Gastroesophageal sphincter (tissue), 3 donors: ENCODE results near the gene TGM4.

Source experiments
- CTCF ChIP-seq, 4 experiments: fragments of 200-600 bp in 2 of 4; fragments of 450-650 bp in 2 of 4; sonication (generic) in 1 of 4; IDR thresholded peaks; one replicate each; pipeline ENCODE4 v1.5.1; 2017 to 2019; ENCODE audit warnings: antibody characterized with exemption in 4 of 4, mild to moderate bottlenecking in 2 of 4, moderate library complexity in 2 of 4
- EP300 ChIP-seq: sonication (generic); formaldehyde crosslinking; IDR thresholded peaks from one replicate; pipeline ENCODE4 v1.6.1; 2017; ENCODE audit warnings: antibody characterized with exemption, mild to moderate bottlenecking
- POLR2A ChIP-seq, 2 donors: fragments of 450-650 bp; IDR thresholded peaks; one replicate each; pipeline ENCODE4 v1.6.1; 2017; ENCODE audit warnings: antibody characterized with exemption in 2 of 2, mild to moderate bottlenecking in 2 of 2, moderate library complexity in 1 of 2
- POLR2AphosphoS5 ChIP-seq: sonication (generic); formaldehyde crosslinking; IDR thresholded peaks from one replicate; pipeline ENCODE4 v1.6.1; 2017; ENCODE audit warnings: antibody characterized with exemption

DNA sequence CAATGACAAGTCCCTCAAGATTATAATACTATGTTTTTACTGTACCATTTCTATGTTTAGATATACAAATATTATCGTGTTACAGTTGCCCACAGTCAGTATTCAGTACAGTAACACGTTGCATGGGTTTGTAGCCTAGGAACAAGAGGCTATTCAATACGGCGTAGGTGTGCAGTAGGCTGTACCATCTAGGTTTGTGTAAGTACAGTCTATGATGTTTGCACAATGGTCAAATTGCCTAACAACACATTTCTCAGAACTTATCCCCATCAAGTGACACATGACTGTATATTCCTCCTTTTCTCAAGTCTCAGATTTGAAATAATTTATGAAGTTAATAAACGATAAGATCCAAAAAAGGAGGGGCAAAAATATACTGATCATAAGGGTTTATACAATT is 79.9 kb downstream of the TGM4 start:
- TF ChIP-seq CTCF (IDR thresholded peaks at IDR 0.05): no peak
- no peak for TF ChIP-seq POLR2AphosphoS5
- no peak for TF ChIP-seq POLR2A (IDR thresholded peaks at IDR 0.05)
- TF ChIP-seq EP300: no peak
